HG03025 (cell line): ENCODE data around the gene SNX8.
"Not testable (repeated sequence)": the region's sequence is repeated elsewhere in the genome, so short reads cannot be mapped to it uniquely, and the experiment has no call there.

Experiments used
- ATAC-seq: cut with Tn5 transposase; IDR thresholded peaks from one replicate; pipeline ENCODE4 v1.9.1; 2021; ENCODE audit warnings: mild to moderate bottlenecking, moderate library complexity; ENCODE audit not compliant: unreplicated experiment, low FRiP score

Gene SNX8

DNA sequence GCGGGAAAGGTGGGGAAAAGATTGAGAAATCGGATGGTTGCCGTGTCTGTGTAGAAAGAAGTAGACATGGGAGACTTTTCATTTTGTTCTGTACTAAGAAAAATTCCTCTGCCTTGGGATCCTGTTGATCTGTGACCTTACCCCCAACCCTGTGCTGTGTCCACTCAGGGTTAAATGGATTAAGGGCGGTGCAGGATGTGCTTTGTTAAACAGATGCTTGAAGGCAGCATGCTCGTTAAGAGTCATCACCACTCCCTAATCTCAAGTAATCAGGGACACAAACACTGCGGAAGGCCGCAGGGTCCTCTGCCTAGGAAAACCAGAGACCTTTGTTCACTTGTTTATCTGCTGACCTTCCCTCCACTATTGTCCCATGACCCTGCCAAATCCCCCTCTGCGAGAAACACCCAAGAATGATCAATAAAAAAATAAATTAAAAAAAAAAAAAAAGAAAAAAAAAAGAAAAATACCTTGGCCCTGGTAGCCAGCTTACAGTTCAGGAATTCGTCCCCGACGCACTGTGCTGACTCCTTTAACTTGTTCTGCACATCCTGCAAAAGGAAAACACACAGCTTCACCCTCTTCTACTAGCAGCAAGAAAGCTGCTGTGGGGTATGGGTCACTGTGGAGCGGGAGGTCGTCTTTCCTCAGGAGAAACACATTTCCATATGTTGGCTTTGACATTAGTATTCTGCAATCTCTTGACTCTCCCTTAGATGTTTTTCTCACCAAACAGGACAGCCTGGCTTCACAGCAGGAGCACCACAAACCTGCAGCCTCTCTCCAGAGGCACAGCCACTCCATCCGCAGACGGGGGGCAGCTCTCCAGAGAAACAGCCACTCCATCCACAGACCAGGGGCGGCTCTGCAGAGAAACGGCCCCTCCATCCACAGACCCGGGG is 44.9 kb downstream of the SNX8 start:
- not testable (repeated sequence) for ATAC-seq

DNA sequence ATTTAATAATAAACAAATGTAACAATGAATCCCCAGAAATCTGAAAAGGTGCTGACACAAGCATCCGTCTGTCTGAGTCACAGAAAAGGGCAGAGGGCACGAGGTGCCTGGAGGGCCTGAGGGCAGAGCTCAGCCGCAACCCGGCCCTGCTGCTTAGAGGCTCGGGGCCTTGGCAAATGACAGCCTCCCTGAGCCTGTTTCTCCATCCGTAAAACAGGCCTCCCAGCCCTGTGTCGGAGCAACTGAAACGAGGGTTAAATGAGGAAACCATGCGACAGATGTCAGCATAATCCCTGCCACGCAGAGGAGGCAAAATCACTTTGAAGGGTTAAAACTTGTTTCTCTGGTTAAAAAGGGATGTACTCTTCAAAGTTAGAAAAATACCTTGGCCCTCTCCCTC is 47.3 kb downstream of the SNX8 start:
- no peak for ATAC-seq

DNA sequence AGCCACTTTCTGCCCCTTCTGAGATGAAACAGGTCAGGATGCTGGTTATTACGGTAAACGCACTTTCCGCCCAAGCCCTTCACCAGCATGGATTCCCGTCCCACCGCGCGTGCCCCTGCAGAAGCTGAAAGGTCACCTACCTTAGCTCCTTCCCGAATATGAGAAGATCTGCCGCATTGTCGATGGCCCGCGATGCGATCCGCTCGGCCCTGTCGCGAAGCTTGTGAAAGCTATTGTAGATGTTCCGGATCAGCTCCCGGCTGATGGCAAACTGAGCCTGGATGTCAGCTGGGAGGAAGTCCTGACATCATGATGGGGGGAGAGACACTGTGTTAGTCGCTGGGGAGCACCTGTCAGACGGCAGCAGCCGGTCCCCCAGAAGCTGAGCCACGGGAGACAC is 50.1 kb downstream of the SNX8 start:
- no peak for ATAC-seq

DNA sequence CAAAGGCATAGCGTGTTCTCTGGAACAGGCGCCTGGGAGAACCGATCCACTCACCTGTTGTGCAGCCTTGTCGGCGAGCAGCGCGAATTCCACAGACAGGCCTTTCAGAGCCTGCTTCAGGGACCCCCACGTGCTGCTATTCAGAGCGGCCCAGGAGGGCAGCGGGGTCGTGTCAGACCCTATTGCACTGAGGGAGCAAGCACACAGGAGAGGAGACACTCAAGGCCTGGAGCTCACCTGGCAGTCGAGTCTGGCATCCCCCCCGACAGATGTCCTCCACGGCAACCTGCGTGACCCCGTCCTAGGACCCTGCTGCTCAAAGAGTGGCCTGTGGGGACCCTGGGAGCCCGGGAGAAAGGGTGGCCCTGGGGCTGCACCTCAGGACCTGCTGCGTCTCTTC is 51.1 kb downstream of the SNX8 start:
- ATAC-seq: no peak

DNA sequence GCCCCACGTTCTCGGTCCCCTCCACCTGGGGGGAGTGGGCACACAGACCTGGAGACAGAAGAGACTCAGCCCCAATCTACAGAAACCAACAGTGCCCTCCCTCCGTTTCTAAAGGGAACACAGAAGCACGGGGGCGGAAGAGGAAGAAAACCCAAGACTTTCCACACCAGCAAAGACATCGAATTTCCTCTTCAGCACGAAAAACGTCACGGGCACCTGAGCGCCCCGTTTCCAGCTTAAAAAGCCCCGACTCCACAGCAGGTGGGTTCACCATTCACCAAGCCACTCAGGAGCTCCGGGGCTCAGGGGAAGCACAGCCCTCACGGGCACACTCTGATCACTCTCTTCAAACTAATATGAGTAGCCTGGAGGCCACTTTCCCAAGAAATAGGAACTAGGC is 52.6 kb downstream of the SNX8 start:
- no peak for ATAC-seq

DNA sequence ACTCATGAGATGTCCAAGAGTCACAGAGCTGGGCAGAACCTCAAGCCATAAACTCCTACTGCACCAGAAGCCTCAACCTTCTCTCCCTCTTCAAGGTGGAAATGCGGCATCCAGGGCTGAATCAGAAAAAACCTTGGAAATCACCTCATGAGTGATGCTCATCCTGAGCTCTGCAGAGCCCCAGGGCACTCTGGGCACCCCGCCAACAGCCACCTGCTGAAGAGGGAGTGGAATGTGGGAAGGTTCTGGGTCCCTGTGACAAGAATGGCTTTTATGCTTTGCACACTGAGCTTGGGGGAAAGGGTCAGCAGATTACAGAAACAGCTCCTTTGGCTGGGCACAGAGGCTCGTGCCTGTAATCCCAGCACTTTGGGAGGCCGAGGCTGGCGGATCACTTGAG is 53.4 kb downstream of the SNX8 start:
- ATAC-seq: no peak

DNA sequence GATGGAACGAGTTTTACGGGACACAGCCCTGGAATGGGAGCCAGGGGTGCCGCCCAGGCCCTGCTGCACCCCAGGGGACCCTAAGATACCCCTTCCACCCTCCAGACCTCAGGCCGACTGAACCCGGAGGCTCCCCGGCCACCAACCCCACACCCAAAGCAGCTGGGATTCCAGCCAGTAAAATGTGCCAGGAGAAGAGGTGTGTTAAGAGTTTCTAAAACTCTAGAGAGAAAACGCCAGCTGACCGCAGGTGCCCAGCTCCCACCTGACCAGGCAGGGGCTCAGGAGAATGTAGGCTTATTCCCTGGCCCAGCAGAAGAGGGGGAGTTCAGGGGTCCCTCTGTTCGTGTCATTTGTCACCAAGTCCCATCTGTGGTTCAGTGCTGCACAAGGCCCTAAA is 54.8 kb downstream of the SNX8 start:
- no peak for ATAC-seq

DNA sequence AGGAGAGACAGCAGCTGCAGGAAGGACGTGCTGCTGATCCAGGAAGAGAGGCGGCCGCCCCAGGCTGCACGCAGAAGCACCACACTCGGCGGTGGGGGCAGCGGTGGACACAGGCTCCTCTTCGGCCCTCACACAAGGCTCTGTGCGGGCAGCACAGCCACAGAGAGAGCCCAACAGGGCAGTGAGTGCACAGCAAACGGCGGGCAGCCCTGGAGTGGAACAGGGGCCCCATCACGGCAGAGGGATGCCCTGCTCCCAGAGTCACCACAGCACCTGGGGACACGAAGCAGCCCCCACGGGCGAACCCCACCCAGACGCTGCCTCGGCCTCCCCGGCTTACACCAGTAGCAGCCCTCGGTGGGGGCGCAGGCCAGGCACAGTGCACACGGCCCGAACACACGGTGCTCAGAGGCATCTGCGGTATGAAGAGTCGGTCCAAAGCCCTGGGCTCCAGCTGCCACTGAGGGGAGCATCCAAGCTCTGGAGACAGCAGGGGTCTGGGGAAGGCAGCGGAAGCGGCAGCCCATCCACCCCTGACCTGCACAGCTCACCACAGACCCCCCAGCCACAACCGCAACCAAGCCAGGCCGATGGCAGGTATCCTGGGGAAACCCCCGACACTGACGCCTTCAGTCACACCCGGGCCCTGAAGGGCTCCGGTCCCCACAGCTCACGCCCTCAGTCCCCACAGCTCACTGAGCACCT is 55.4 kb downstream of the SNX8 start:
- ATAC-seq: no peak

DNA sequence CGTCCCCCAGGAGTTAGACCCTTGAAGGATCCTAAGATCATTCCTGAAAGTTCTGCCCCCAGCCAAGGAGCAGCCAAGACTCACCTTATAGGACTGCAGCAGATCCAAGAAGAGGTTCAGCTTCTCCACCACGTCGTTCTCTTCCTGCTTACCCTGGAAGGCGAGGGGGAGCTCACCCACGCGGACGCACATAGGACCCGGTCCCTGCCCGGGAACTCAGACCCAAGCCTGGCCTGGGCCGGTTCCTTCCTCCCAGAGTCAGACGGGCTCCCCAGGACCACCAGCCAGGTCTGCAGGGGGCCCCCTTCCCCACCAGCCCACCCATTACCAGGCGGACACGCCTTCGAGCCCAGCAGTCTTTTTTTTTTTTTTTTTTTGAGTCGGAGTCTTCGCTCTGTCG is 56.6 kb downstream of the SNX8 start:
- ATAC-seq: no peak

DNA sequence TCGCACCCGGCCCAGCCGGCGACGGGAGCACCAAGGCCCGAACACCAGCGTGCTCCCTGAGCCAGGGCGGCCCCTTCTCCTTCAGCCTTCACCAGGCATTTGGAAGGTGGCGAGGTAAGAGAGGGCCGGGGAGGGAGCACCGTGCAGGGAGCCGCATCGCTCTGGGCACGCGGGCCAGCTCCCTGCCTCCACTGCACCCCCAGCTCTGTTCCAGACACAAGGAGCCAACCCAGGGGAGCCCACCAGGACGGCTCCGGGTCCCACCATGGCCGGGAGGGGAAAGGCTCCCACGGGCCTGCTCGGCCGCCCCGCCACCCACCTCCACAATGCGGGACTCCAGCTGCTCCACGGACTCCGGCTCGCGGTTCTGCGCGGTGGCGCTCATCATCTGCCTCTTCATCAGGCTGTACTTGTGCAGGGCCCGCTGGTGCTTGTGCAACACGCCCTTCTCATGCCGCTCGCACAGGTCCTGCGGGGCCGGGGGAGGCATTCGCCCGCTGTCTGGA is 57.1 kb downstream of the SNX8 start:
- no peak for ATAC-seq

DNA sequence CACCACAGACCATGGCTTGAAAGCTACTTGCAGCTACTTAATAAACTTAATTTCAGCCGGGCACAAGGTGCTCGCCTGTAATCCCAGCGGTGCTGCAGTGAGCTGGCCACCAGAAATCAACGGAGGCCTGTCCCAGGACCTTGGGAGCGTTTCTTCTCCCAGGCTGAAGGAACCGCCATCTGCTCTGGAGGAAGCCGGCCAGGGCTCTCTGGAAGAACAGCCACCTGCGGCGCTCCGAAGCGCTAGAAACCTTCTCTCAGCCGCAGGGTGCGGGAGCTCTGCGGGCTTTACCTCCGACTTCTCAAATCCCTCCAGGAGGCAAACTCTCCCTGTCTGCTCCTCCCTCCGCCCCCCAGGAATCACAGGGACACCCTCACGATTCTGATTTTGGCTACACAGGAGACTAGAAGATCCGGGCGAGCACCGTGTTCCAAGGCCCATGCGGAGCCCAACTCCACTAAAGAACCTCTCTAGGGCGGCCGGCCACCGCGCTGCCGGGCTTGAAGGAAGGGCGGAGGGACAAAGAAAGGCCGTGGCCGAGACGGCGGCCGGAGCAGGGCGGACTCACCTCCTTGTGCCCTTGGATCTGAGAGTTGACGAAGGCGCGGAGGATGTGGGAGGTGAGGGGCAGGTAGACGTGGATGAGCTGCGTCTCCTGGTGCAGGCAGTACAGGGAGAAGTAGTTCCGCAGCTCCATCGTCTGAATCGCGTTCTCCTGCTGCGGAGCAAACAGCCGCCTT is 57.8 kb downstream of the SNX8 start:
- ATAC-seq: no peak

DNA sequence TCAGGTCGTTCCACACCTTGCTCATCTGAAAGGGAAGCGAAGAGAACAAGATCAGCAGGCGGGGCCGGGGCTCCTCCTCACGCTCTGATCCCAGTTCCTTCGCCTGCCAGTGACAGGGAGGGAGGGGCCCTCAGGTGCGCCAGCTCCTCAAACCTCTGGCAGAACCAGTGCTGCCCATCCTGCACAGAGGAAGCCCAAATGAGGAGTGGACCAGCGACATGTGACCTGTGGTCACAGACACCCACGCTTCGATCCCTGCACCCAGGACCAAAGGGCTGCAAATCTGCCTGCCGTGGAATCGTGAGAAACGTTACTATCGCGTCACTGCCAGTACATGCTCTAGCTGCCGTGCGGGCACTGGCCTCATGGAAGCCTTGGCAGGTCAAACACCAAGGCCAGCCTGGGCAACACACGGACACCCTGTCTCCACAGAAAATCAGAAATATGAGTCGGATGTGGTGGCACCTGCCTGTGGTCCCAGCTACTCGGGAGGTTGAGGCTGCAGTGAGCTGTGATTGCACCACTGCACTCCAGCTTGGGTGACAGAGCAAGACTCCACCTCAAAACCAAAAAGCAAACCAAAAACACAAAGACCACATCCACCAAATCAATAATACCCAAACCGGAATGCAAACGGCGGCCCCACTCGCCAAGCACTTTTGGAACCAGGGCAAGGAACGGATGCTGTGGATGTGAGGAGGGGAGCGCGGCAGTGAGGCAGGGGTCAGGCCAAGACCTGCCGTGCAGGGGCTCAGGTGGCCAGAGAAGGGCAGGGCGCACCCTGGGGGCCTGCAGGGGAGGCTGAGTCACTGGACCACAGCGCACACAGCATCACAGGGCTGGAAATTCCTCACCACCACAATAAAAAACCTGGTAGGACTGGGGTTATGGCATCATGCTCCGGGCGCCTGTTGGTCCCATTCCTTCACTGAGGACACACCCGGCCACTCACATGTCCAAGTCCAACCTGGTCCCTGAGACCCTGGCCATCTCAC is 58.8 kb downstream of the SNX8 start:
- no peak for ATAC-seq

DNA sequence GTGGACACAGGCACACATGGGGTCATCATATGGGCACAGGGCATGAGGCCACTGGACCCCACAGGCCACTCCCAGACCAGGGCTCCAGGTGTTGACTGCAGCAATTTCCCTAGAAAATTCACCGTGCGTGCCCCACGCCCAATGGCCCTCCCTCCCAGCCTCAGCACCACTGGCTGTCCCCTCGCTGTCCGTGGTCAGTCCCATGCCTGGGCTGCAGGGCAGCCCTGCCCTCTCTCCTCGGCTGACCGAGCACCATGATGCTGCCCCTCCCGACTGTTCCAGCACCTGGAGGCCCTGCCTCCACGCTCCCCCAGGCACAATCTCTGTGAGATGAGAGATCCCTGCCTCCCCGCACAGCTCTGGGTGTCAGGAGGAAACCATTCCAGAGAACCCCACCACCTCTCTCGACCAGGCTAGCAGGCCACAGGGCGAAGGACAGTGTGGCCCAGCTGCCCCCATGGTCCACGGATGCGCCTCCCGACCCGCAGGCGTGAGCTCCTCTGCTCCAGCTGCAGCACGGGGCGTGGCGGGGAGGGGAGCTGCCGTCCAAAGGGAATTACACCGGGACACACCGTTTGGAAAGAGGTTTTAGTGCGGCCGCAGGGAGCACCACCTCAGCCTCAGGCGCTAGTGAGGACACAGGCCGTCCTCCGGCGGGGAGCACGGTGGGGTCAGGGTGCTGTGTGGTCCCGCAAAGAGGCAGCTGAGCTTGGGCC is 59.7 kb downstream of the SNX8 start:
- no peak for ATAC-seq

DNA sequence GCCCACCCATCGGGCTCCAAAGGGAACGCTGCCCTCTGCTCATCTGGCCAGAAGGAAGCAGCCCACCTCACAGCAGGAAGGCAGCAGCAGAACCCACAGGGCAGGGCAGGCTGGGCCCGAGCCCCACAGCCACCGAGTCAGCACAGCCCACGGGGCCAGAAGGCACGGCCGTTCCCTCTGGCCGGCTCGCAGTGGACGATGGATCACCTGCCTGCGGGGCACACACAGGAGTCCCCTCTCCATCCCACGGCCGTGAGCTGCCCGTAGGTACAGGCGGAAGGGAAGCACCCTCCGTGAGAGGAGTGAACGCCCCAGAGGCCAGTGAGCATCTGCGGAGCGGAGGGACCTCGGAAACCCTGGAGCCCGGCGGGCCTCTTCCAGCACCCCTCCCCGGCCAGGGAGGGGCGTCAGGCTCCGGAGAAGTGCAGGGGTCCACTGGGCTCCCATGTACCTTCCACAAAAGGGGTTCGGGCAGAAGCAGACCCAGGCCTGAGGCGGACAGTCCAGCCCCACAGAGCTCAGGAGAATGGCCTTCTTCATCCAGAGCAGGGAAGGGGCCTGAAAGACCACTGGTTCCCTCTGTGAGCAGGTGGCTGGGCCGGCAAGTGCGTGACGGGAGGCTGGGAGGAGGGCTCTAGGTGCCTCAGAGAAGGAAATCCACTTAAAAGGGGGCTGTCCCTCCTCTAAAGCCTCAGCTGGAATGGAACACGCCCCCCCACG is 60.6 kb downstream of the SNX8 start:
- no peak for ATAC-seq

DNA sequence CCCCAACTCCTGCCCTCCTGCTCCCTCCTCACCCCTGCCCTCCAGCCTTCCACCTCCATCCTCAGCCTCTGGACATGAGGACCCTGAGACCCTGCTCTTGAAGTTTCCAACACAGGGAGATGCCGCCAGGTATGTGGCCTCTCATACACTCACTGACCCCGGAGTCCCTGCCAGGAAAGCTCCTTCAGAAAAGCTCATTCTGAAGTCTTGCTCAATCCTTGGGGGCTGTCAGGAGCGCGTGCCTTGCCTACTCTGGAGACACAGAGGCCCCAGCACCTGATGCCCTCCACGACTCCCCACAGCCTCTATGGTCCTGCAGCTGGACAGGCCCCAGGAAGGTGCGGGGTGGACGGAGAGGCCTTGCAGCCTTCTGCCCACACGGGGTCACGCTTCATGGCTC is 61.2 kb downstream of the SNX8 start:
- no peak for ATAC-seq

DNA sequence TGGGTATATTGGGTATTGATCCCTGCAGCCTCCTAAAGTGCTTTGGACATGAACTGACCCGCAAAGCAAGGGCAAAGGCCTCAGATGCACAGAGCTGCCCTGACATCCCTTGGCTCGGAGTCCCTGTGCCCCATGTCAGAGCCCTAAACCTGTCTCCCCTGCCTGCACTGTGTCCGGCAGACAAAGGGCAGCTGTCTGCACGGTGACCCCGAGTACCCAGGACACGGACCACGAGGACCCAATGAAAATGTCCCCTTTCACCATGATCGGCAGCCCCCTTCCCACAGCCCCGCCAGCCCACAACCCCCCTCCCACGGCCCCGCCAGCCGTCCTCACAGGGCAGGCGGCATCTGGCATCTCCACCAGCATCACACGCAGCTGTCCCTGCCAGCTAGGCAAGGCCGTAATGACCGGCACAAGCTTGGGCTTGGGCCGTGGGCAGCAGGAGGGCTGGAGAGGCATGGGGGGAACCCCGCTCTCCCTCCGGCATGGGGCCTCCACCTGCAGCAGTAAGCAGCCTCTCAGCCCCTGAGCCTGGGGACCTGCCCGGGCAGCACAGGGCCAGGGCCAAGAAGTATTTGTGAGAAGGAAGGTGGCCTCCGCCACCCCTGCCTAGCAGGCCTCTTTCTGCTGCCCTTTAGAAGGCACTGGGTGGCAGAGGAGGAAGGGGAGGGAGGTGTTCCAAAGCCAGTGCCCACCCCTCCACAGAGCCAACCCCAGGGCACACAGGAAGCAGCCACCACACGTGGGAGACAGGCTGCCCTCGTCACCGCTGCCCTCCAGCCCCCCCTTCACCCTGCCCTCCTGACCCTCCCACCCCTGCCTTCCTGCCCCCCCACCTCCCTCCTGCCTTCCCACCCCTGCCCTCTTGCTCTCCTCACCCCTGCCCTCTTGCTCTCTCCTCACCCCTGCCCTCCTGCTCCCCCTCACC is 62.1 kb downstream of the SNX8 start:
- no peak for ATAC-seq

DNA sequence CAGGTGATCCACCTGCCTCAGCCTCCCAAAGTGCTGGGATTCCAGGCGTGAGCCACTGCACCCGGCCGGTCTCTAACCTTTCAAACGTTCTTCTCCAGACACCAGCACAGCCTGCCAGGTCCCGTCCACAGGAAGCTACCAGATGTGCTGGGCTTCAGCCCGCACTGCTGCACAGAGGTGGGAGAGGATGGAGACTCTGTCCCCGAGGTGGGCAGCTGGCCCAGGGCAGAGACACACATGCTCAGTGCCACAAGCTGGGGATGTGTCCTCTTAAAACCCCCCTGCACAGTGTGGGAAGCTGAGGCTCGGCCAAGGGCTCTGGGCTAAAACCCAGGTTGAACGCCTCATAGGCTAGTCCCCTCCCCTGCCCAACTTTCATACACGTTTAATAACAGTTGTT is 62.9 kb downstream of the SNX8 start:
- ATAC-seq: no peak
